Loucy (cell line): ENCODE data around the gene MAP3K5.

Source experiments
- CTCF ChIP-seq: fragments of 200-600 bp; sonication (generic); conservative IDR thresholded peaks from 2 replicates; pipeline ENCODE4 v1.5.1; 2014; ENCODE audit warnings: mild to moderate bottlenecking, antibody characterized with exemption, low read length
- EZH2phosphoT487 ChIP-seq: fragments of 200-600 bp; IDR thresholded peaks from 2 replicates; pipeline ENCODE4 v1.6.1; 2018; ENCODE audit warnings: antibody characterized with exemption, mild to moderate bottlenecking, moderate library complexity, borderline replicate concordance

GRCh38 chr6:136514591-136514990, 277.7 kb downstream of the MAP3K5 start:
- no peak for TF ChIP-seq CTCF
- no peak for TF ChIP-seq EZH2phosphoT487
